Gastrocnemius medialis (tissue), 4 donors: Measurements from ENCODE around the gene C9orf50. TPM values are rescaled to one million over a fixed set of nuclear protein-coding genes. Genes with fewer than 3 reads are reported as not detected.
"Not testable (repeated sequence)": the region's sequence is repeated elsewhere in the genome, so short reads cannot be mapped to it uniquely, and the experiment has no call there.

Experiments
- ATAC-seq, 2 donors: fragments of 150-250 bp; one replicate each; pipeline ENCODE4 v1.9.1; 2016
- DNase-seq, 2 donors: peaks; one replicate each; pipeline ENCODE4 v3.0.0-alpha.2; 2019
- H3K27ac ChIP-seq, 4 donors: fragments of 200-600 bp; sonication (generic); 1 replicate in 1 of 4; 2 replicates in 3 of 4; pipeline ENCODE4 v1.5.1; 2016 to 2018; ENCODE audit warnings: mild to moderate bottlenecking in 2 of 4, moderate library complexity in 1 of 4
- H3K27me3 ChIP-seq, 3 donors: fragments of 200-600 bp; sonication (generic) in 2 of 3; 1 replicate in 1 of 3; 2 replicates in 2 of 3; pipeline versions ENCODE4 v1.5.1 to v1.6.0; 2016 to 2019; ENCODE audit warnings: mild to moderate bottlenecking in 1 of 3, moderate library complexity in 1 of 3
- H3K36me3 ChIP-seq, 2 donors: fragments of 200-600 bp; sonication (generic) in 1 of 2; one replicate each; pipeline ENCODE4 v1.5.1; 2017 to 2018
- H3K4me1 ChIP-seq, 2 donors: fragments of 200-600 bp; sonication (generic) in 1 of 2; one replicate each; pipeline ENCODE4 v1.5.1; 2016 to 2017; ENCODE audit warnings: mild to moderate bottlenecking in 2 of 2
- H3K4me3 ChIP-seq, 4 donors: fragments of 200-600 bp; sonication (generic) in 3 of 4; 1 replicate in 1 of 4; 2 replicates in 3 of 4; pipeline ENCODE4 v1.5.1; 2016 to 2019; ENCODE audit warnings: mild to moderate bottlenecking in 2 of 4
- H3K9me3 ChIP-seq, 3 donors: fragments of 200-600 bp; sonication (generic) in 2 of 3; 1 replicate in 1 of 3; 2 replicates in 2 of 3; pipeline ENCODE4 v1.5.1; 2016 to 2019
- CTCF ChIP-seq, 5 experiments: fragments of 450-650 bp in 3 of 5; fragments of 200-600 bp in 2 of 5; sonication (generic) in 2 of 5; IDR thresholded peaks in 4 of 5; conservative IDR thresholded peaks in 1 of 5; 1 replicate in 4 of 5; 2 replicates in 1 of 5; pipeline ENCODE4 v1.5.1; 2016 to 2019; ENCODE audit warnings: antibody characterized with exemption in 5 of 5, mild to moderate bottlenecking in 3 of 5, moderate library complexity in 3 of 5
- POLR2A ChIP-seq, 2 donors: fragments of 450-650 bp; IDR thresholded peaks; one replicate each; pipeline ENCODE4 v1.6.1; 2017; ENCODE audit warnings: antibody characterized with exemption in 2 of 2, mild to moderate bottlenecking in 2 of 2, moderate library complexity in 2 of 2
- in situ Hi-C, 4 donors: fragments of 200-750 bp; cut with MboI; loops; one replicate each; pipeline versions ENCODE4 v1.15.0 to v1.8.0; 2017; ENCODE audit warnings: low sequenced_read_pairs in 4 of 4
- intact Hi-C: fragments of 100-400 bp; cut with DNase I; formaldehyde crosslinking; loops from one replicate; pipeline ENCODE4 v1.15.1; 2023; ENCODE audit warnings: low total_unique reads
- total RNA-seq, 4 donors: library from RNA; depleted of rRNA; stranded (reverse); fragments of >200 nt; gene quantifications; one replicate each; pipeline versions ENCODE4 v1.1.0 to v1.2.3, GENCODE V29; 2016

The C9orf50 gene
- total RNA-seq, 4 donors from 2014 or later = not detected

GRCh38 chr9:129595311-129595741 lies 25.6 kb downstream of the C9orf50 start:
- in situ Hi-C loops (no loop called here), intact Hi-C loops (no loop called here)
- Histone ChIP-seq H3K4me1 (peaks cover 6 to 11% of the 10 kb centered on the region in 2 donors), H3K36me3 (no peaks in the 10 kb centered on the region), H3K9me3 (no peaks in the 10 kb centered on the region), H3K4me3 (no peak overlapping the region), H3K27me3 (peaks cover 0 to 4% (median 0%) of the 10 kb centered on the region in 3 donors), H3K27ac (peak overlapping the region in 1 of 4 donors; percentile 75)
- no peak for ATAC-seq
- DNase-seq = no peak
- TF ChIP-seq CTCF (IDR thresholded peaks at IDR 0.05 in 4 of 5, conservative IDR thresholded peaks at IDR 0.05 in 1 of 5) (no peak), POLR2A (IDR thresholded peaks at IDR 0.05) (no peak)

- no peaks in the 10 kb centered on the region for H3K36me3 ChIP-seq
- peaks cover 6 to 11% of the 10 kb centered on the region in 2 donors for H3K4me1 ChIP-seq
- in situ Hi-C loops = no loop called here
- no peak for TF ChIP-seq CTCF (IDR thresholded peaks at IDR 0.05 in 4 of 5, conservative IDR thresholded peaks at IDR 0.05 in 1 of 5)
- ATAC-seq (no peak), DNase-seq (no peak)
- peaks cover 0 to 4% (median 0%) of the 10 kb centered on the region in 3 donors for H3K27me3 ChIP-seq
- no peaks in the 10 kb centered on the region for H3K9me3 ChIP-seq
- H3K27ac ChIP-seq = no peak overlapping the region
- no peak overlapping the region for H3K4me3 ChIP-seq
- intact Hi-C loops = no loop called here
Observed at GRCh38 chr9:129594632-129595031, 26.3 kb downstream of the C9orf50 start.

DNA sequence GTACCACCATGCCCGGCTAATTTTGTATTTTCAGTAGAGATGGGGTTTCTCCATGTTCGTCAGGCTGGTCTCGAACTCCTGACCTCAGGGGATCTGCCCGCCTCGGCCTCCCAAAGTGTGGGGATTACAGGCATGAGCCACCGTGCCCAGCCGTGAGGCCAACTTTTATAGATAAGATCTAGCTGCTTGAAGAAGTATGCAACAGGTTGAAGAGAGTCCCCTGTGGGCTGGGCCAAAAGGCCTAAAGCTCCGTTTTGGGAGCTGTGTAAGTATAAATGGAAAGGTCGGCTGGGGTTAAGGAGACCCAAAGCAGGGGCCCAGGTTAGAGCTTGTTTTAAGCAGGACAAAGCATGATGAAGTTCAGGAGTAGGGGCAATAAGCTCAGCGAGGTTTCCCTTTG lies 28.1 kb downstream of the C9orf50 start:
- H3K36me3 ChIP-seq, H3K4me1 ChIP-seq, ATAC-seq, H3K27ac ChIP-seq, H3K4me3 ChIP-seq, H3K27me3 ChIP-seq, DNase-seq, in situ Hi-C loops, H3K9me3 ChIP-seq, intact Hi-C loops: not testable (repeated sequence)

GRCh38 chr9:129591916-129592315 lies 29.0 kb downstream of the C9orf50 start:
- TF ChIP-seq CTCF (IDR thresholded peaks at IDR 0.05 in 4 of 5, conservative IDR thresholded peaks at IDR 0.05 in 1 of 5) (no peak), POLR2A (IDR thresholded peaks at IDR 0.05) (no peak)
- intact Hi-C loops = no loop called here
- Histone ChIP-seq H3K27ac (no peak overlapping the region), H3K4me3 (no peak overlapping the region), H3K4me1 (peaks cover 0 to 10% of the 10 kb centered on the region in 2 donors), H3K27me3 (no peaks in the 10 kb centered on the region), H3K36me3 (no peaks in the 10 kb centered on the region), H3K9me3 (no peaks in the 10 kb centered on the region)
- in situ Hi-C loops = no loop called here
- DNase-seq (no peak), ATAC-seq (no peak)

GRCh38 chr9:129590466-129590865 lies 30.4 kb downstream of the C9orf50 start:
- ATAC-seq (no peak), DNase-seq (no peak)
- in situ Hi-C loops (no loop called here), intact Hi-C loops (no loop called here)
- Histone ChIP-seq H3K9me3 (no peaks in the 10 kb centered on the region), H3K27me3 (no peaks in the 10 kb centered on the region), H3K27ac (no peak overlapping the region), H3K36me3 (no peaks in the 10 kb centered on the region), H3K4me3 (no peak overlapping the region), H3K4me1 (peaks cover 0 to 10% of the 10 kb centered on the region in 2 donors)
- no peak for TF ChIP-seq POLR2A (IDR thresholded peaks at IDR 0.05)
- no peak for TF ChIP-seq CTCF (IDR thresholded peaks at IDR 0.05 in 4 of 5, conservative IDR thresholded peaks at IDR 0.05 in 1 of 5)
